Measurements from ENCODE around the gene AADACL3. TPM values are rescaled to one million over a fixed set of nuclear protein-coding genes. Genes with fewer than 3 reads are reported as not detected.

AADACL3 gene
- total and polyA plus RNA-seq, 7 donors = not detected

DNA sequence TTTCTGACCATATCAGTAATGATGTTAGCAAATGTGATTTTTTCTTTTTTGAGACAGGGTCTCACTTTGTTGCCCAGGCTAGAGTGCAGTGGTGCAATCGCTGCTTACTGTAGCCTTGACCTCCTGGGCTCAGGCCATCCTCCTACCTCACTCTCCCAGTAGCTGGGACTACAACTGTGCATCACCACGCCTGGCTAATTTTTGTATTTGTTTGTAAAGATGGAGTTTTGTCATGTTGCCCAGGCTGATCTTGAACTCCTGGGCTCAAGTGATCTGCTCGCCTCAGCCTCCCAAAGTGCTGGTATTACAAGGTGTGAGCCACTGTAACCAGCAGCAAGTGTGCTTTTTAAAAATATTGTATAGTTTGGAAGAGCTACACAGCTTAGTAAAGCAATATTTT lies 26.0 kb downstream of the AADACL3 start:
- no peak for DNase-seq
- intact Hi-C loops (cut with DNase I) = no loop called here
- H3K36me3 ChIP-seq = no peaks in the 10 kb centered on the region
- H3K27ac ChIP-seq = no peak overlapping the region
- WGBS, 2 donors = 69 to 92% methylated on average over 3 of the region's 3 CpGs
- no peak overlapping the region for H3K4me3 ChIP-seq
- TF ChIP-seq, protein P1, sequence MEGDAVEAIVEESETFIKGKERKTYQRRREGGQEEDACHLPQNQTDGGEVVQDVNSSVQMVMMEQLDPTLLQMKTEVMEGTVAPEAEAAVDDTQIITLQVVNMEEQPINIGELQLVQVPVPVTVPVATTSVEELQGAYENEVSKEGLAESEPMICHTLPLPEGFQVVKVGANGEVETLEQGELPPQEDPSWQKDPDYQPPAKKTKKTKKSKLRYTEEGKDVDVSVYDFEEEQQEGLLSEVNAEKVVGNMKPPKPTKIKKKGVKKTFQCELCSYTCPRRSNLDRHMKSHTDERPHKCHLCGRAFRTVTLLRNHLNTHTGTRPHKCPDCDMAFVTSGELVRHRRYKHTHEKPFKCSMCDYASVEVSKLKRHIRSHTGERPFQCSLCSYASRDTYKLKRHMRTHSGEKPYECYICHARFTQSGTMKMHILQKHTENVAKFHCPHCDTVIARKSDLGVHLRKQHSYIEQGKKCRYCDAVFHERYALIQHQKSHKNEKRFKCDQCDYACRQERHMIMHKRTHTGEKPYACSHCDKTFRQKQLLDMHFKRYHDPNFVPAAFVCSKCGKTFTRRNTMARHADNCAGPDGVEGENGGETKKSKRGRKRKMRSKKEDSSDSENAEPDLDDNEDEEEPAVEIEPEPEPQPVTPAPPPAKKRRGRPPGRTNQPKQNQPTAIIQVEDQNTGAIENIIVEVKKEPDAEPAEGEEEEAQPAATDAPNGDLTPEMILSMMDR (IDR thresholded peaks at IDR 0.05) = no peak
- TF ChIP-seq POLR2A (IDR thresholded peaks at IDR 0.05) (no peak), EP300 (IDR thresholded peaks at IDR 0.05) (no peak), POLR2AphosphoS5 (IDR thresholded peaks at IDR 0.05) (no peak)
- H3K4me1 ChIP-seq = no peaks in the 10 kb centered on the region
- peaks cover 0 to 3% (median 0%) of the 10 kb centered on the region in 3 donors for H3K27me3 ChIP-seq
- no peaks in the 10 kb centered on the region for H3K9me3 ChIP-seq

DNA sequence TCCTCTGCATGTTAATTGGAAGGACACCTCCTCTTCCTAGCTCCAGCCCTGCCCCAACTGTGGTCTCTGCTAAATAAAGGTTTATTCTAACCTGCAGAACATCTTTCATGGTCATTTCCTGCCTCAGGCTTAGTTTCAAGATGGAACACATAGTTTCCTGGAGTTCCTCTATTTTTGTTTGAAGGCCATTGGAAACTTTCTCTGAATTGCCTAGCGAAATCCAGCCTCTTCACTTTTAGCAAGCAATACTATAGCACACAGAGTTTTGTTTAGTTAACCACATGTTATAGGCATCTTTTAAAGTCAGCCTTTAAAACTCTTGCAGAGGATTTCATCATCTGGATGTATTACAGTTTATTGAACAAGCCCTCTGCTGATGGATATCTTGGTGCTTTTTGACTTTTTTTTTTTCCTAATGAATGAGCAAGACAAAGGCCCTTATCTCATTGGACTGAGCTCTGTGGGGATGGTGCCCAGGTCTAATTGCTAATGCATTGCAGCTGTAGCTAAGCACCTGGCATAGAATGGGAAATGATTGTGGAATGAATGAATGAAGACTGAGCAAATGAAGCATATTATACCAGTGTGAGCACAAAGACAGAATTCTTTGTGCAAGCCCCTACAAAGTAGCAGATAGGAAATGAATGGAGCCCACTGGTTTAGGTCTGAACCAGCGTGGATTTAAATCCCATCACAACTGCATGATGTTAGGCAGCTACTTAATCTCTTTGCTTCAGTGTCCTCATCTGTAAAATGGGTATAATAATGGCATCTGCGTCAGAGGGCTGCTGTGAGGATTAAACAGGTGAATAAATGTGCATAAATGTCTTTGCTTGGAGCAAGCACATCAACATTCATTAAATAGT lies 29.4 kb downstream of the AADACL3 start:
- Histone ChIP-seq H3K4me1 (no peaks in the 10 kb centered on the region), H3K9me3 (peaks cover 0 to 12% (median 5%) of the 10 kb centered on the region in 4 donors), H3K27ac (no peak overlapping the region), H3K36me3 (no peaks in the 10 kb centered on the region), H3K4me3 (no peak overlapping the region), H3K27me3 (peaks cover 0 to 3% (median 0%) of the 10 kb centered on the region in 3 donors)
- no peak for TF ChIP-seq POLR2A (IDR thresholded peaks at IDR 0.05)
- TF ChIP-seq EP300 (IDR thresholded peaks at IDR 0.05) = no peak
- TF ChIP-seq POLR2AphosphoS5 (IDR thresholded peaks at IDR 0.05) = no peak
- TF ChIP-seq, protein P1 (IDR thresholded peaks at IDR 0.05) = no peak
- DNase-seq = no peak
- intact Hi-C loops (cut with DNase I) = no loop called here
- 76 to 78% methylated on average over 3 of the region's 3 CpGs for WGBS, 2 donors

DNA sequence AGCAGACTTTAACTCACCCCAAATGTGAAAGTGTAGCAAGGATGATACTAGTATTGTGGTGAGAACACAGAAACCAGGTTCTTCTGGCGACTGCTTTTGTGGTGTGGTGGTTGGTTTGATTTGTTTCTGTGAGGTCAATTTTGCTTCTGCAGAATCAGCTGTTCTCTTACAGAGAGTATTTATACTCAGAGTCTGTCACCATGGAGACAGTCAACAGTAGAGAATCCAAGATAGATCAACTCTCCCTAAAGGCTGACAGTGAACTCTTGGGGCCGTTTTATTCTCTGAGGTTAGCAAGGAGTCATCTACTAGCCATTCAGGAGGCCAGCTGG lies 30.0 kb downstream of the AADACL3 start, which contains the start of gene CFAP107:
CFAP107 (plus strand) TSS at position 209 of the 332 bp plus-strand sequence. CDS start 231 bp downstream, outside the sequence.
- Histone ChIP-seq H3K36me3 (no peaks in the 10 kb centered on the region), H3K27ac (no peak within 1 kb of the TSS), H3K9me3 (peaks cover 0 to 12% (median 5%) of the 10 kb centered on the region in 4 donors), H3K4me1 (no peaks in the 10 kb centered on the region), H3K27me3 (peaks cover 0 to 3% (median 0%) of the 10 kb centered on the region in 3 donors), H3K4me3 (no peak within 1 kb of the TSS)
- no peak for DNase-seq
- no peak for TF ChIP-seq POLR2A (IDR thresholded peaks at IDR 0.05)
- TF ChIP-seq EP300 (IDR thresholded peaks at IDR 0.05) = no peak
- TF ChIP-seq, protein P1 (IDR thresholded peaks at IDR 0.05) = no peak
- no peak for TF ChIP-seq POLR2AphosphoS5 (IDR thresholded peaks at IDR 0.05)
- intact Hi-C loops (cut with DNase I) = no loop called here
- WGBS, 2 donors = 12 to 31% methylated on average over 2 of the region's 2 CpGs

DNA sequence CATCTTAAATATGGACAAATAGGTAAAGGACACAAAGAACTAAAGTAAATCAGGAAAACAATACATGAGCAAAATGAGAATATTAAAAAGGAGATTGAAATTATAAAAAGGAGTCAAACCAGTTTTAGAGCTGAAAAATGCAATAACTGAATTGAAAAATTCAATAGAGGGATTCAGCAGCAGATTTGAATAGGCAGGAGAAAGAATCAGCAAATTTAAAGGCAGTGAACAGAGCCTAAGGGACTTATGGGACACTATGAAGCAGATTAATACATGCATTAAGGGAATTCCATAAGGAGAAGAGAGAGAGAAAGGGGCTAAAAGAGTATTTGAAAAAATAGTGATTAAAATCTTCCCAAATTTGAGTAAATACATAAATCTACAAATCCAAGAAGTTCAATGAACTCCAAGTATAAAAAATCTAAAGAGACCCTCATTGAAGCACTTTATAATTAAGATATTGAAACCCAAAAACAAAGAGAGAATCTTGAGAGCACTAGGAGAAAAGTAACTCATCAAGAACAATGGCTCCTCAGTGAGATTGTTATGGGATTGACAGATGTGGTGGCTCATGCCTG lies 33.0 kb downstream of the AADACL3 start:
- intact Hi-C loops (cut with DNase I) = no loop called here
- Histone ChIP-seq H3K4me1 (no peaks in the 10 kb centered on the region), H3K27ac (no peak overlapping the region), H3K9me3 (peaks cover 0 to 12% (median 5%) of the 10 kb centered on the region in 4 donors), H3K27me3 (no peaks in the 10 kb centered on the region), H3K36me3 (no peaks in the 10 kb centered on the region), H3K4me3 (no peak overlapping the region)
- no peak for DNase-seq
- no peak for TF ChIP-seq EP300 (IDR thresholded peaks at IDR 0.05)
- no peak for TF ChIP-seq POLR2A (IDR thresholded peaks at IDR 0.05)
- no peak for TF ChIP-seq POLR2AphosphoS5 (IDR thresholded peaks at IDR 0.05)

DNA sequence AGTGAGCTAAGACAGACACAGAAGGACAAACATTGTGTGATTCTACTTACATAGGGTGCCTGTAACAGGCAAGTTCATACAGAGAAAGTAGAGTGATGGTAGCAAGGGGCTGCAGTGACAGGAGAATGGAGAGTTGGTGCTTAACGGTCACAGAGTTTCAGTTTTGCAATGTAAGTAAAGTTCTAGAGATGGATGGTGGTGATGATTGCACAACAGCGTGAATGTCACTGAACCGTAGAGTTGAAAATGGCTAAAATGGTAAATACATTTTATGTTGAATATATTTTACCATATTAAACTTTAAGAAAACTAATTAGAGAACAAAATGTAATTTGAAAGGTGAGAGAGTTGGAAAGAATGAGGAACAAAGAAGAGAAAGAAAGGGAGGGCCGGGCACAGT lies 38.8 kb downstream of the AADACL3 start:
- H3K4me1 ChIP-seq = no peaks in the 10 kb centered on the region
- DNase-seq = no peak
- H3K27me3 ChIP-seq = peaks cover 0 to 9% (median 0%) of the 10 kb centered on the region in 3 donors
- WGBS, 2 donors = 89 to 92% methylated on average over 4 of the region's 4 CpGs
- no peak overlapping the region for H3K27ac ChIP-seq
- H3K4me3 ChIP-seq = no peak overlapping the region
- TF ChIP-seq EP300 (IDR thresholded peaks at IDR 0.05) = no peak
- intact Hi-C loops (cut with DNase I) = no loop called here
- no peaks in the 10 kb centered on the region for H3K36me3 ChIP-seq
- H3K9me3 ChIP-seq = no peaks in the 10 kb centered on the region
